ENCODE data around the gene HDAC4. TPM values are rescaled to one million over a fixed set of nuclear protein-coding genes. Genes with fewer than 3 reads are reported as not detected.

The HDAC4 gene
- total and polyA plus RNA-seq, 10 of the 15 experiments (the other 5 are each of a cell fraction or from before 2014, with no cell fraction given): 0.22 to 15.7 (median 4.8) TPM

GRCh38 chr2:239050252-239050649 is 350.6 kb downstream of the HDAC4 start (continued):
- TF ChIP-seq PAX8 (IDR thresholded peaks at IDR 0.05) (no peak), ZNF384 (IDR thresholded peaks at IDR 0.05; ENCODE audit: borderline replicate concordance, low read depth, low read length) (no peak)

DNA sequence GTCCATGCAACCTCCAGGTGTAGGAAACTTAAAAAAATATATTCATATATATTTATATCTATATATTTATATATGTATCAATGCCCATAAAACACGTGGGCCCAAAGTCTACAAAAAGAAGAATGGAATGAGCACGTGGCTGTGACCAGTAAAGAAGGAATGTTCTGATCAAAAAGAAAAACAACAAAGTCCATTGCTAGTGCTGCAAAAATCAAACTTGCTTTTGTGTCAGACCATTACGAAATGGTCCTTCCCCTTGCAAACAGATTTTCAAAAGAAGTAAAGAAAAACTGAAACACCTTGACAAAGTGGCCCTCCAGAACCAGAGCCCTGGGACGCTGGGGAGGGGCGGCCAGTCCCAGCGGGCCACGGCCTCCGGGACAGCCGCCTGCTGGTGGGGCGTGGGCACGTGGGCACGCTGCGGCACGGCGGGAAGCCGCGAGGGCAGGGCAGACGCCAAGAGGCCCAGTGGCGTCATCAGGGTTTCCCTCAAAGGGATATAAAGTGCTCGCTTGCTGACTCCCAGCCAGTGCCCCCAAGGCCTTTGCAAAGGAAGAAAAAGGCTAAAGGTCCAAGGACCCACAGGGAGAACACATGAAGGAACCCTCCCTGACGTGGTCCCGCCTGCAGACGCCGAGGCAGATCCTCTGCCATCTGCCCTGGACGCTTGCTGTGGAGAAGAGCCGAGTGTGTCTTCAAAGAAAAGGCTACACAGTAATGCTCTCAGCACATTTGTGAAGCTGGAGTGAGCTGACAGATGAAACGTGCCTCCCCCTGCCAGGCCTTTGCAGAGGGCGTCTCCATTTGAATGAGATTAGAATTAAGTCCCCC is 351.2 kb downstream of the HDAC4 start:
- SMC1A ChIA-PET (ENCODE audit: uncharacterized antibody, unreplicated experiment): no interaction called here
- no peaks in the 10 kb centered on the region for H3K36me3 ChIP-seq (ENCODE audit: control insufficient read depth in 2 of 2, insufficient read depth in 2 of 2, low read length in 1 of 2)
- no peaks in the 10 kb centered on the region for H3K4me1 ChIP-seq (ENCODE audit: control insufficient read depth, insufficient read depth, low read length)
- intact Hi-C loops (cut with micrococcal nuclease; ENCODE audit: unreplicated experiment) (no loop called here), in situ Hi-C loops (cut with MboI) (no loop called here)
- H3K4me3 ChIP-seq: no peak overlapping the region
- no peak overlapping the region for H3K9ac ChIP-seq (ENCODE audit: control insufficient read depth, insufficient read depth, low read length)
- no peaks in the 10 kb centered on the region for H4K20me1 ChIP-seq (ENCODE audit: control insufficient read depth, insufficient read depth)
- BruUV-seq (replicated peaks): no TSS peak
- FAIRE-seq (no peak), DNase-seq (ENCODE audit: low read depth, low spot score) (no peak), ATAC-seq (no peak)
- H2AFZ ChIP-seq (ENCODE audit: control insufficient read depth, low read depth, low read length): no peak overlapping the region
- H3K4me2 ChIP-seq (ENCODE audit: control insufficient read depth, insufficient read depth): no peak overlapping the region
- RAD21 ChIA-PET (ENCODE audit: unreplicated experiment): no interaction called here
- TF ChIP-seq TCF3 (IDR thresholded peaks at IDR 0.05; ENCODE audit: borderline replicate concordance, insufficient read depth, low read depth, low read length) (no peak), EGR1 (IDR thresholded peaks at IDR 0.05; ENCODE audit: borderline replicate concordance in 1 of 2, low read depth in 2 of 2, low read length in 2 of 2) (no peak), NFIC (IDR thresholded peaks at IDR 0.05; ENCODE audit: low read depth, low read length) (no peak), CBX3 (IDR thresholded peaks at IDR 0.05; ENCODE audit: borderline replicate concordance, low read depth) (no peak), PML (IDR thresholded peaks at IDR 0.05; ENCODE audit: low read length) (no peak), BHLHE40 (IDR thresholded peaks at IDR 0.05; ENCODE audit: borderline replicate concordance in 1 of 2, low read depth in 2 of 2, low read length in 1 of 2) (no peak), ESRRA (IDR thresholded peaks at IDR 0.05; ENCODE audit: low read length) (no peak), CREM (IDR thresholded peaks at IDR 0.05; ENCODE audit: low read depth) (no peak), MEF2B (IDR thresholded peaks at IDR 0.05; ENCODE audit: partially characterized antibody, poor library complexity, severe bottlenecking) (no peak), SMAD1 (IDR thresholded peaks at IDR 0.05; ENCODE audit: low read depth, partially characterized antibody) (no peak), SMARCA5 (IDR thresholded peaks at IDR 0.05) (no peak), ETV6 (conservative IDR thresholded peaks at IDR 0.05 in 1 of 2, IDR thresholded peaks at IDR 0.05 in 1 of 2; ENCODE audit: borderline replicate concordance in 1 of 2, low read depth in 1 of 2) (no peak)
- TF ChIP-seq, protein P1, sequence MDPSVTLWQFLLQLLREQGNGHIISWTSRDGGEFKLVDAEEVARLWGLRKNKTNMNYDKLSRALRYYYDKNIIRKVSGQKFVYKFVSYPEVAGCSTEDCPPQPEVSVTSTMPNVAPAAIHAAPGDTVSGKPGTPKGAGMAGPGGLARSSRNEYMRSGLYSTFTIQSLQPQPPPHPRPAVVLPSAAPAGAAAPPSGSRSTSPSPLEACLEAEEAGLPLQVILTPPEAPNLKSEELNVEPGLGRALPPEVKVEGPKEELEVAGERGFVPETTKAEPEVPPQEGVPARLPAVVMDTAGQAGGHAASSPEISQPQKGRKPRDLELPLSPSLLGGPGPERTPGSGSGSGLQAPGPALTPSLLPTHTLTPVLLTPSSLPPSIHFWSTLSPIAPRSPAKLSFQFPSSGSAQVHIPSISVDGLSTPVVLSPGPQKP (IDR thresholded peaks at IDR 0.05; ENCODE audit: low read depth, low read length): no peak
- POLR2A ChIA-PET: no interaction called here
- 64% methylated on average over 28 of the region's 28 CpGs for WGBS (ENCODE audit: insufficient coverage, insufficient replicate concordance, low lambda C conversion rate, missing lambda C conversion rate)
- H3K9me3 ChIP-seq (replicated peaks; ENCODE audit: control insufficient read depth, insufficient read depth, low read length): no peaks in the 10 kb centered on the region
- H3K27me3 ChIP-seq (replicated peaks in 1 of 2; ENCODE audit: control insufficient read depth in 2 of 2, insufficient read depth in 2 of 2, low read length in 1 of 2): no peaks in the 10 kb centered on the region
- H3K27ac ChIP-seq (ENCODE audit: control insufficient read depth, insufficient read depth): no peak overlapping the region
- H3K79me2 ChIP-seq (ENCODE audit: control insufficient read depth, insufficient read depth, low read length): no peaks in the 10 kb centered on the region
- CTCF ChIA-PET: no interaction called here

Measured in GM12878 (cell line).